WTC11 (cell line): ENCODE results near the gene CAB39. TPM values are rescaled to one million over a fixed set of nuclear protein-coding genes. Genes with fewer than 3 reads are reported as not detected.

Experiments used
- ATAC-seq: fragments of 200-7000 bp; cut with Tn5 transposase; 2 replicates; pipeline ENCODE4 v1.10.0; 2021; ENCODE audit warnings: mild to moderate bottlenecking, moderate library complexity
- CTCF ChIA-PET: fragments of 300-600 bp; sonication (Branson Sonifier 250); formaldehyde crosslinking; loops from one replicate; lab custom pipeline; 2021; ENCODE audit warnings: antibody characterized with exemption; lab: Charles Lee
- POLR2A ChIA-PET: fragments of 350-600 bp; sonication (Branson Sonifier 250); formaldehyde crosslinking; loops from one replicate; lab custom pipeline; 2021; ENCODE audit warnings: antibody characterized with exemption; lab: Charles Lee
- DNase-seq: peaks from one replicate; pipeline ENCODE4 v3.0.0; 2021; ENCODE audit warnings: low spot score
- H3K27ac Mint-ChIP-seq: 2 replicates; pipeline ENCODE4 v1.8.0; 2021; ENCODE audit warnings: mixed read lengths
- H3K27me3 Mint-ChIP-seq: 2 replicates; pipeline ENCODE4 v1.8.0; 2021; ENCODE audit warnings: low read depth, mild to moderate bottlenecking, moderate library complexity, mixed read lengths
- H3K36me3 Mint-ChIP-seq: 2 replicates; pipeline ENCODE4 v1.8.0; 2021; ENCODE audit warnings: mixed read lengths
- H3K4me1 Mint-ChIP-seq: 2 replicates; pipeline ENCODE4 v1.8.0; 2022; ENCODE audit warnings: mixed read lengths
- H3K4me3 Mint-ChIP-seq: 2 replicates; pipeline ENCODE4 v1.8.0; 2021; ENCODE audit warnings: mild to moderate bottlenecking, moderate library complexity, mixed read lengths
- H3K9me3 Mint-ChIP-seq: 2 replicates; pipeline ENCODE4 v1.8.0; 2021; ENCODE audit warnings: mixed read lengths
- ESRRA ChIP-seq: sonication (generic); formaldehyde crosslinking; IDR thresholded peaks from 2 replicates; pipeline ENCODE4 v1.8.1; 2022; ENCODE audit warnings: mild to moderate bottlenecking, missing genetic modification reagents, borderline replicate concordance
- FOXJ3 ChIP-seq: sonication (generic); formaldehyde crosslinking; IDR thresholded peaks from 2 replicates; pipeline ENCODE4 v1.9.0; 2021; ENCODE audit warnings: missing genetic modification reagents, mild to moderate bottlenecking, borderline replicate concordance
- FOXP1 ChIP-seq: sonication (generic); formaldehyde crosslinking; IDR thresholded peaks from 2 replicates; pipeline ENCODE4 v1.8.0; 2022; ENCODE audit warnings: missing genetic modification reagents, mild to moderate bottlenecking, moderate library complexity, borderline replicate concordance
- GRHL2 ChIP-seq: fragments of 250-450 bp; sonication (Bioruptor Pico); IDR thresholded peaks from 2 replicates; pipeline ENCODE4 v1.8.0; 2022; ENCODE audit warnings: mild to moderate bottlenecking, moderate library complexity; ENCODE audit not compliant: insufficient replicate concordance, severe bottlenecking
- HMGXB4 ChIP-seq: sonication (generic); formaldehyde crosslinking; IDR thresholded peaks from 2 replicates; pipeline ENCODE4 v1.8.1; 2023; ENCODE audit warnings: mild to moderate bottlenecking, moderate library complexity, missing genetic modification reagents
- MXD4 ChIP-seq: fragments of 250-450 bp; sonication (Bioruptor Pico); IDR thresholded peaks from 2 replicates; pipeline ENCODE4 v1.8.0; 2021; ENCODE audit warnings: mild to moderate bottlenecking, moderate library complexity, borderline replicate concordance
- NFYB ChIP-seq: sonication (generic); formaldehyde crosslinking; conservative IDR thresholded peaks from 2 replicates; pipeline ENCODE4 v1.8.0; 2022; ENCODE audit warnings: low read depth, missing genetic modification reagents
- NR2C2 ChIP-seq: sonication (generic); formaldehyde crosslinking; IDR thresholded peaks from 2 replicates; pipeline ENCODE4 v1.8.0; 2022; ENCODE audit warnings: mild to moderate bottlenecking, missing genetic modification reagents
- NR3C1 ChIP-seq: sonication (generic); formaldehyde crosslinking; conservative IDR thresholded peaks from 2 replicates; pipeline ENCODE4 v1.8.1; 2023; ENCODE audit warnings: low read depth, mild to moderate bottlenecking, missing genetic modification reagents
- PRRX2 ChIP-seq: fragments of 250-450 bp; sonication (Bioruptor Pico); IDR thresholded peaks from 2 replicates; pipeline ENCODE4 v1.8.0; 2021; ENCODE audit warnings: mild to moderate bottlenecking
- RELA ChIP-seq: sonication (generic); formaldehyde crosslinking; IDR thresholded peaks from 2 replicates; pipeline ENCODE4 v1.8.1; 2022; ENCODE audit warnings: missing genetic modification reagents, mild to moderate bottlenecking, borderline replicate concordance
- SMAD3 ChIP-seq: sonication (generic); formaldehyde crosslinking; IDR thresholded peaks from 2 replicates; pipeline ENCODE4 v1.8.0; 2022; ENCODE audit warnings: missing genetic modification reagents, mild to moderate bottlenecking, borderline replicate concordance
- SP1 ChIP-seq: sonication (generic); formaldehyde crosslinking; conservative IDR thresholded peaks from 2 replicates; pipeline ENCODE4 v1.8.1; 2022; ENCODE audit warnings: missing genetic modification reagents
- TEAD1 ChIP-seq: sonication (generic); formaldehyde crosslinking; IDR thresholded peaks from 2 replicates; pipeline ENCODE4 v1.8.0; 2022; ENCODE audit warnings: mild to moderate bottlenecking, missing genetic modification reagents
- ZNF423 ChIP-seq: fragments of 250-450 bp; sonication (Bioruptor Pico); IDR thresholded peaks from 2 replicates; pipeline ENCODE4 v2.1.2; 2022; ENCODE audit warnings: mild to moderate bottlenecking, moderate library complexity
- ZNF532 ChIP-seq: fragments of 250-450 bp; sonication (Bioruptor Pico); IDR thresholded peaks from 2 replicates; pipeline ENCODE4 v1.9.0; 2021; ENCODE audit warnings: mild to moderate bottlenecking, borderline replicate concordance
- total RNA-seq: library from RNA; stranded (reverse); gene quantifications from 3 replicates; pipeline ENCODE4 v1.2.3, GENCODE V29; 2021
- TF ChIP-seq, protein P1 (sequence below): sonication (generic); formaldehyde crosslinking; IDR thresholded peaks from 2 replicates; pipeline ENCODE4 v1.8.1; 2023; ENCODE audit warnings: mild to moderate bottlenecking, missing genetic modification reagents, moderate library complexity

The CAB39 gene
- total RNA-seq, 1 experiment from 2014 or later: 36.9 TPM

- TF ChIP-seq GRHL2: no peak
- no peak for TF ChIP-seq RELA (CRISPR knock-in tag)
- no peak for TF ChIP-seq ZNF532 (CRISPR knock-in tag)
- TF ChIP-seq HMGXB4 (CRISPR knock-in tag): peak; percentile 90
- TF ChIP-seq, protein P1, sequence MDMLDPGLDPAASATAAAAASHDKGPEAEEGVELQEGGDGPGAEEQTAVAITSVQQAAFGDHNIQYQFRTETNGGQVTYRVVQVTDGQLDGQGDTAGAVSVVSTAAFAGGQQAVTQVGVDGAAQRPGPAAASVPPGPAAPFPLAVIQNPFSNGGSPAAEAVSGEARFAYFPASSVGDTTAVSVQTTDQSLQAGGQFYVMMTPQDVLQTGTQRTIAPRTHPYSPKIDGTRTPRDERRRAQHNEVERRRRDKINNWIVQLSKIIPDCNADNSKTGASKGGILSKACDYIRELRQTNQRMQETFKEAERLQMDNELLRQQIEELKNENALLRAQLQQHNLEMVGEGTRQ (CRISPR knock-in tag): no peak
- TF ChIP-seq NR3C1 (CRISPR knock-in tag): no peak
- TF ChIP-seq SMAD3 (CRISPR knock-in tag): no peak
- TF ChIP-seq NFYB (CRISPR knock-in tag): no peak
- no peak for TF ChIP-seq FOXJ3 (CRISPR knock-in tag)
- no peak for TF ChIP-seq PRRX2 (CRISPR knock-in tag)
- TF ChIP-seq FOXP1 (CRISPR knock-in tag): peak; percentile 52; the same call in 1 of the 2 replicates
- no peak for TF ChIP-seq NR2C2 (CRISPR knock-in tag)
- no peak for TF ChIP-seq MXD4 (CRISPR knock-in tag)
- 0 out of 2 replicates have a peak, but pooled peaks have one; percentile 68 for TF ChIP-seq ESRRA (CRISPR knock-in tag)
Observed at GRCh38 chr2:230712443-230713330, at the start of gene CAB39 (continued).

DNA sequence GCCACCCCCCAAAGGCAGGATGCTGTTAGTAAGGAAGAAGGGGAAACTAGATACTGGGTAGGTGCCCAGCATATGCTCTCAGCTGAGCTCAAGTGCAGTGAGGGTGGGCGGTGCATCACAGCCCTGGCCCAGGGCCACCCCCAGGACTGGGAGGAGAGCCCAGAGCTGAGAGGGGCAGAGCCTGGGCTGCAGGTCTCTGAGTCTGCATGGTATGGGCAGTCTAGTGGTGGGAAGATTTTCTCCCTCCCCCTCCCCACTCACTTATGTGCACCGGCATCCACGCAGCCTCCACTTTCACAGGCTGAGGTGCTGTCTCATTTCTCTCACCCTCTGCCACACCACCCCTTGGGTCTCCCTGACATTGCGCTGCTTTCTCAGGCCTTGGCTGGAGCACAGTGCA lies 48.5 kb upstream of the CAB39 start:
- Mint-ChIP-seq H3K27me3 (peaks cover 2% of the 10 kb centered on the region; the same call in 1 of the 2 replicates), H3K4me1 (peaks cover 36% of the 10 kb centered on the region), H3K36me3 (no peaks in the 10 kb centered on the region)
- no peak for ATAC-seq
- POLR2A ChIA-PET: no interaction called here
- TF ChIP-seq TEAD1 (CRISPR knock-in tag): no peak
- TF ChIP-seq ZNF423 (CRISPR knock-in tag): no peak
- TF ChIP-seq SP1 (CRISPR knock-in tag): no peak
- TF ChIP-seq ZNF532 (CRISPR knock-in tag): no peak
- TF ChIP-seq RELA (CRISPR knock-in tag): no peak
- TF ChIP-seq, all 79 proteins: peak for 0
- CTCF ChIA-PET: interaction anchor here (1.2 kb wide), 1 partner anchor 134 kb away, joined by 3 read pairs; no protein-coding TSS in a partner anchor
- no peak for DNase-seq
- H3K4me3 Mint-ChIP-seq: no peak overlapping the region
- H3K9me3 Mint-ChIP-seq: no peaks in the 10 kb centered on the region
- no peak overlapping the region for H3K27ac Mint-ChIP-seq
